Renal cortical epithelial cell (primary cell): Measurements from ENCODE around the gene BAHCC1. TPM values are rescaled to one million over a fixed set of nuclear protein-coding genes. Genes with fewer than 3 reads are reported as not detected.

Experiments used
- DNase-seq: peaks from one replicate; pipeline ENCODE4 v3.0.0-alpha.2; 2011; ENCODE audit warnings: low read depth
- total RNA-seq: library from RNA; depleted of rRNA; stranded (reverse); fragments of >200 nt; gene quantifications from 2 replicates; pipeline ENCODE4 v1.2.3, GENCODE V29; 2014

Gene BAHCC1
- total RNA-seq, 1 donor from 2014 or later = 13.2 TPM

GRCh38 chr17:81398176-81398831 lies 3.0 kb downstream of the BAHCC1 start:
- DNase-seq = no peak

GRCh38 chr17:81398832-81399411 lies 3.7 kb downstream of the BAHCC1 start:
- no peak for DNase-seq

- DNase-seq = no peak
These were observed 4.4 kb downstream of the BAHCC1 start for GRCh38 chr17:81399481-81400153.

- no peak for DNase-seq
These were observed 5.1 kb downstream of the BAHCC1 start for GRCh38 chr17:81400154-81400977.

GRCh38 chr17:81400996-81401722 lies 5.9 kb downstream of the BAHCC1 start:
- no peak for DNase-seq

GRCh38 chr17:81401723-81402529 lies 6.7 kb downstream of the BAHCC1 start:
- no peak for DNase-seq

GRCh38 chr17:81402530-81402941 lies 7.3 kb downstream of the BAHCC1 start:
- no peak for DNase-seq

- no peak for DNase-seq
These were observed 7.8 kb downstream of the BAHCC1 start for GRCh38 chr17:81402981-81403467.

GRCh38 chr17:81403671-81404534 lies 8.6 kb downstream of the BAHCC1 start:
- peak; percentile 49 for DNase-seq

GRCh38 chr17:81404558-81405165 lies 9.4 kb downstream of the BAHCC1 start:
- DNase-seq = no peak

GRCh38 chr17:81405411-81405872 lies 10.2 kb downstream of the BAHCC1 start:
- no peak for DNase-seq

- no peak for DNase-seq
These were observed 11.1 kb downstream of the BAHCC1 start for GRCh38 chr17:81406117-81406953.

GRCh38 chr17:81408049-81408448 lies 12.8 kb downstream of the BAHCC1 start:
- no peak for DNase-seq

- no peak for DNase-seq
These were observed 14.1 kb downstream of the BAHCC1 start for GRCh38 chr17:81409190-81409935.

GRCh38 chr17:81410852-81411251 lies 15.6 kb downstream of the BAHCC1 start:
- DNase-seq = no peak

- no peak for DNase-seq
These were observed 16.0 kb downstream of the BAHCC1 start for GRCh38 chr17:81411305-81411704.

- DNase-seq = no peak
These were observed 17.3 kb downstream of the BAHCC1 start for GRCh38 chr17:81412490-81413093.
